ENCODE data around the gene PLA2G2F. TPM values are rescaled to one million over a fixed set of nuclear protein-coding genes. Genes with fewer than 3 reads are reported as not detected.

PLA2G2F gene
- total RNA-seq, 1 donor from 2014 or later = not detected

GRCh38 chr1:20142001-20142710 lies 3.0 kb downstream of the PLA2G2F start:
- intact Hi-C loops (cut with micrococcal nuclease) = no loop called here

- intact Hi-C loops (cut with micrococcal nuclease) = no loop called here
These were observed 4.2 kb downstream of the PLA2G2F start for GRCh38 chr1:20143318-20143717.

GRCh38 chr1:20143734-20144565 lies 4.8 kb downstream of the PLA2G2F start:
- intact Hi-C loops (cut with micrococcal nuclease) = no loop called here

- intact Hi-C loops (cut with micrococcal nuclease) = no loop called here
These were observed 8.9 kb downstream of the PLA2G2F start for GRCh38 chr1:20147846-20148570.

- intact Hi-C loops (cut with micrococcal nuclease) = no loop called here
These were observed 9.7 kb downstream of the PLA2G2F start for GRCh38 chr1:20148571-20149500.

- intact Hi-C loops (cut with micrococcal nuclease) = loop anchor here (5.0 kb wide), 2 partner anchors 343 to 432 kb away; no protein-coding TSS in a partner anchor
These were observed 10.6 kb downstream of the PLA2G2F start for GRCh38 chr1:20149601-20150325.

GRCh38 chr1:20150326-20150705 lies 11.2 kb downstream of the PLA2G2F start:
- intact Hi-C loops (cut with micrococcal nuclease) = loop anchor here (5.0 kb wide), 2 partner anchors 342 to 433 kb away; no protein-coding TSS in a partner anchor

GRCh38 chr1:20150969-20151368 lies 11.8 kb downstream of the PLA2G2F start:
- intact Hi-C loops (cut with micrococcal nuclease) = loop anchor here (5.0 kb wide), 2 partner anchors 341 to 434 kb away; no protein-coding TSS in a partner anchor

- intact Hi-C loops (cut with micrococcal nuclease) = loop anchor here (1.0 to 5.0 kb wide), 8 partner anchors 35 to 435 kb away; partner anchors contain the start of gene OTUD3
These were observed 12.9 kb downstream of the PLA2G2F start for GRCh38 chr1:20151906-20152598.

- intact Hi-C loops (cut with micrococcal nuclease) = loop anchor here (1.0 to 5.0 kb wide), 8 partner anchors 35 to 435 kb away; partner anchors contain the start of gene OTUD3
These were observed 13.4 kb downstream of the PLA2G2F start for GRCh38 chr1:20152599-20152930.

- intact Hi-C loops (cut with micrococcal nuclease) = loop anchor here (1.0 to 5.0 kb wide), 8 partner anchors 34 to 436 kb away; partner anchors contain the start of gene OTUD3
These were observed 13.9 kb downstream of the PLA2G2F start for GRCh38 chr1:20153000-20153418.

- intact Hi-C loops (cut with micrococcal nuclease) = loop anchor here (5.0 kb wide), 2 partner anchors 338 to 437 kb away; no protein-coding TSS in a partner anchor
These were observed 15.2 kb downstream of the PLA2G2F start for GRCh38 chr1:20154301-20154831.

GRCh38 chr1:20158358-20159070 lies 19.4 kb downstream of the PLA2G2F start:
- intact Hi-C loops (cut with micrococcal nuclease) = no loop called here

GRCh38 chr1:20160034-20160433 lies 20.9 kb downstream of the PLA2G2F start:
- intact Hi-C loops (cut with micrococcal nuclease) = no loop called here

GRCh38 chr1:20164694-20165202 lies 25.6 kb downstream of the PLA2G2F start:
- intact Hi-C loops (cut with micrococcal nuclease) = loop anchor here (1.0 kb wide), 2 partner anchors 31 to 329 kb away; no protein-coding TSS in a partner anchor

GRCh38 chr1:20165522-20165951 lies 26.4 kb downstream of the PLA2G2F start:
- intact Hi-C loops (cut with micrococcal nuclease) = loop anchor here (1.0 kb wide), 2 partner anchors 30 to 328 kb away; no protein-coding TSS in a partner anchor

- intact Hi-C loops (cut with micrococcal nuclease) = no loop called here
These were observed 26.9 kb downstream of the PLA2G2F start for GRCh38 chr1:20166051-20166450.

GRCh38 chr1:20167126-20167525 lies 28.0 kb downstream of the PLA2G2F start:
- intact Hi-C loops (cut with micrococcal nuclease) = no loop called here

Measured in T-helper 1 cell treated with Interleukin-12 subunit alpha and Interleukin-12 subunit beta and Interleukin-4 antibody, amounts not matched to agents 30 ng/mL and 1 ng/mL, for 36 hours (primary cell).